ENCODE results near the gene TRRAP. TPM values are rescaled to one million over a fixed set of nuclear protein-coding genes. Genes with fewer than 3 reads are reported as not detected.

The TRRAP gene
- total RNA-seq, 1 donor from 2014 or later = 66.9 TPM

- H3K4me3 Mint-ChIP-seq = no peak overlapping the region
- no peaks in the 10 kb centered on the region for H3K9me3 Mint-ChIP-seq
- TF ChIP-seq CTCF (conservative IDR thresholded peaks at IDR 0.05) = no peak
- H3K36me3 Mint-ChIP-seq (ENCODE audit: low read depth) = peaks cover 7% of the 10 kb centered on the region
- H3K4me1 Mint-ChIP-seq = no peaks in the 10 kb centered on the region
- DNase-seq (ENCODE audit: low read depth, low spot score) = no peak
- no peaks in the 10 kb centered on the region for H3K27me3 Mint-ChIP-seq (ENCODE audit: low read depth)
- no peak overlapping the region for H3K27ac Mint-ChIP-seq (ENCODE audit: unreplicated experiment)
These were observed 35.3 kb downstream of the TRRAP start for GRCh38 chr7:98913612-98914011.

GRCh38 chr7:98917331-98917730 lies 39.0 kb downstream of the TRRAP start:
- Mint-ChIP-seq H3K4me1 (no peaks in the 10 kb centered on the region), H3K4me3 (no peak overlapping the region), H3K9me3 (no peaks in the 10 kb centered on the region), H3K36me3 (ENCODE audit: low read depth) (peaks cover 5% of the 10 kb centered on the region), H3K27ac (ENCODE audit: unreplicated experiment) (no peak overlapping the region), H3K27me3 (ENCODE audit: low read depth) (no peaks in the 10 kb centered on the region)
- no peak for DNase-seq (ENCODE audit: low read depth, low spot score)
- no peak for TF ChIP-seq CTCF (conservative IDR thresholded peaks at IDR 0.05)

- DNase-seq (ENCODE audit: low read depth, low spot score) = no peak
- Mint-ChIP-seq H3K27me3 (ENCODE audit: low read depth) (no peaks in the 10 kb centered on the region), H3K4me3 (no peak overlapping the region), H3K9me3 (no peaks in the 10 kb centered on the region), H3K36me3 (ENCODE audit: low read depth) (peaks cover 23% of the 10 kb centered on the region), H3K4me1 (no peaks in the 10 kb centered on the region), H3K27ac (ENCODE audit: unreplicated experiment) (no peak overlapping the region)
- no peak for TF ChIP-seq CTCF (conservative IDR thresholded peaks at IDR 0.05)
These were observed 43.5 kb downstream of the TRRAP start for GRCh38 chr7:98921608-98922372.

- DNase-seq (ENCODE audit: low read depth, low spot score) = no peak
- Mint-ChIP-seq H3K9me3 (no peaks in the 10 kb centered on the region), H3K4me1 (no peaks in the 10 kb centered on the region), H3K4me3 (no peak overlapping the region), H3K27me3 (ENCODE audit: low read depth) (no peaks in the 10 kb centered on the region), H3K36me3 (ENCODE audit: low read depth) (peaks cover 24% of the 10 kb centered on the region), H3K27ac (ENCODE audit: unreplicated experiment) (no peak overlapping the region)
- TF ChIP-seq CTCF (conservative IDR thresholded peaks at IDR 0.05) = no peak
These were observed 44.3 kb downstream of the TRRAP start for GRCh38 chr7:98922392-98923187.

GRCh38 chr7:98923512-98923911 lies 45.2 kb downstream of the TRRAP start:
- Mint-ChIP-seq H3K27me3 (ENCODE audit: low read depth) (no peaks in the 10 kb centered on the region), H3K27ac (ENCODE audit: unreplicated experiment) (no peak overlapping the region)
- DNase-seq (ENCODE audit: low read depth, low spot score) = no peak

More at GRCh38 chr7:98923512-98923911, 45.2 kb downstream of the TRRAP start:
- H3K4me1 Mint-ChIP-seq = no peaks in the 10 kb centered on the region
- no peak overlapping the region for H3K4me3 Mint-ChIP-seq
- no peaks in the 10 kb centered on the region for H3K9me3 Mint-ChIP-seq
- peaks cover 31% of the 10 kb centered on the region for H3K36me3 Mint-ChIP-seq (ENCODE audit: low read depth)
- no peak for TF ChIP-seq CTCF (conservative IDR thresholded peaks at IDR 0.05)
